ENCODE results near the gene CALCOCO1. TPM values are rescaled to one million over a fixed set of nuclear protein-coding genes. Genes with fewer than 3 reads are reported as not detected.

The CALCOCO1 gene
- total and polyA plus RNA-seq, 10 of the 15 experiments (the other 5 are each of a cell fraction or from before 2014, with no cell fraction given) = 2.8 to 55.9 (median 13.7) TPM

DNA sequence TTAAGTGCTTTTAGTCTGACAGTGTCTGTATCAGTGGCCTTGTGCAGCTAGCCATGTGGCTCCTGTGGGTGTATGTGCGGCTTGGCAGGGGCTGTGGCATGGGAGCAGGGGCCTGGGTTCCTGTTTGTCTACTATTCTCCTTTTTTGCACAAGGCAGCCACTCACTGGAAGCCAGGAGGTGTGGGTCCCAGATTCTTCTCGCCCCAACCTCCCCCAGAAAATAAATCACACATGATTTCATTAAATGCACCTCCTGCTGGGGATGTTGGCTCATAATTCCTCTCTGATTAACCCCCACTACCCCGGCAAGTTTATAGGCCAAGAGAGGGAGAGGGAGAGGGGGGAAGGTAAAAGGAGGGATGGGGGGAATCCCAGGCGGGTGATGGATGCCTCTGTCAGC lies 17.6 kb downstream of the CALCOCO1 start:
- SMC1A ChIA-PET (ENCODE audit: uncharacterized antibody, unreplicated experiment) = interaction anchor here (1.4 kb wide), 1 partner anchor 34 kb away, joined by 3 read pairs; no protein-coding TSS in a partner anchor
- ATAC-seq (no peak), DNase-seq (ENCODE audit: low read depth, low spot score) (no peak), FAIRE-seq (no peak)
- RAD21 ChIA-PET (ENCODE audit: unreplicated experiment) = interaction anchor here (3.1 kb wide), 1 partner anchor 34 kb away, joined by 17 read pairs; no protein-coding TSS in a partner anchor
- H2AFZ ChIP-seq (ENCODE audit: control insufficient read depth, low read depth, low read length) = no peak overlapping the region
- no peaks in the 10 kb centered on the region for H3K4me1 ChIP-seq (ENCODE audit: control insufficient read depth, insufficient read depth, low read length)
- intact Hi-C loops (cut with micrococcal nuclease; ENCODE audit: unreplicated experiment) = loop anchor here (10.0 kb wide), 2 partner anchors 275 to 505 kb away; partner anchors contain the start of gene HOXC10
- no peak overlapping the region for H3K9ac ChIP-seq (ENCODE audit: control insufficient read depth, insufficient read depth, low read length)
- H3K79me2 ChIP-seq (ENCODE audit: control insufficient read depth, insufficient read depth, low read length) = no peaks in the 10 kb centered on the region
- BruUV-seq (replicated peaks) = no TSS peak
- in situ Hi-C loops (cut with MboI) = no loop called here
- no peaks in the 10 kb centered on the region for H4K20me1 ChIP-seq (ENCODE audit: control insufficient read depth, insufficient read depth)
- CTCF ChIA-PET = interaction anchor here (0.8 to 6.9 kb wide), 4 partner anchors 21 to 166 kb away, joined by 3 to 101 read pairs (median 6); no protein-coding TSS in a partner anchor
- no peak overlapping the region for H3K27ac ChIP-seq (ENCODE audit: control insufficient read depth, insufficient read depth)
- TF ChIP-seq JUND (IDR thresholded peaks at IDR 0.05; ENCODE audit: low read depth, low read length) = no peak
- TF ChIP-seq, protein P1, sequence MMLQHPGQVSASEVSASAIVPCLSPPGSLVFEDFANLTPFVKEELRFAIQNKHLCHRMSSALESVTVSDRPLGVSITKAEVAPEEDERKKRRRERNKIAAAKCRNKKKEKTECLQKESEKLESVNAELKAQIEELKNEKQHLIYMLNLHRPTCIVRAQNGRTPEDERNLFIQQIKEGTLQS (IDR thresholded peaks at IDR 0.05; ENCODE audit: borderline replicate concordance, extremely low read depth, low read depth, low read length) = no peak
- TF ChIP-seq SUPT20H (IDR thresholded peaks at IDR 0.05; ENCODE audit: borderline replicate concordance, control insufficient read depth, low read depth, low read length) = no peak
- no peak for TF ChIP-seq NR2F1 (conservative IDR thresholded peaks at IDR 0.05)
- no peak for TF ChIP-seq GABPA (IDR thresholded peaks at IDR 0.05; ENCODE audit: low read depth)
- TF ChIP-seq, protein P2, sequence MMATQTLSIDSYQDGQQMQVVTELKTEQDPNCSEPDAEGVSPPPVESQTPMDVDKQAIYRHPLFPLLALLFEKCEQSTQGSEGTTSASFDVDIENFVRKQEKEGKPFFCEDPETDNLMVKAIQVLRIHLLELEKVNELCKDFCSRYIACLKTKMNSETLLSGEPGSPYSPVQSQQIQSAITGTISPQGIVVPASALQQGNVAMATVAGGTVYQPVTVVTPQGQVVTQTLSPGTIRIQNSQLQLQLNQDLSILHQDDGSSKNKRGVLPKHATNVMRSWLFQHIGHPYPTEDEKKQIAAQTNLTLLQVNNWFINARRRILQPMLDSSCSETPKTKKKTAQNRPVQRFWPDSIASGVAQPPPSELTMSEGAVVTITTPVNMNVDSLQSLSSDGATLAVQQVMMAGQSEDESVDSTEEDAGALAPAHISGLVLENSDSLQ (IDR thresholded peaks at IDR 0.05) = no peak
- TF ChIP-seq CHD4 (IDR thresholded peaks at IDR 0.05) = no peak
- no peak for TF ChIP-seq NR2C2 (IDR thresholded peaks at IDR 0.05; ENCODE audit: borderline replicate concordance, control insufficient read depth, insufficient read length, low read depth)
- no peak for TF ChIP-seq ZNF622 (IDR thresholded peaks at IDR 0.05)
- TF ChIP-seq PAX8 (IDR thresholded peaks at IDR 0.05) = no peak
- TF ChIP-seq, protein P3, sequence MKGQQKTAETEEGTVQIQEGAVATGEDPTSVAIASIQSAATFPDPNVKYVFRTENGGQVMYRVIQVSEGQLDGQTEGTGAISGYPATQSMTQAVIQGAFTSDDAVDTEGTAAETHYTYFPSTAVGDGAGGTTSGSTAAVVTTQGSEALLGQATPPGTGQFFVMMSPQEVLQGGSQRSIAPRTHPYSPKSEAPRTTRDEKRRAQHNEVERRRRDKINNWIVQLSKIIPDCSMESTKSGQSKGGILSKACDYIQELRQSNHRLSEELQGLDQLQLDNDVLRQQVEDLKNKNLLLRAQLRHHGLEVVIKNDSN (IDR thresholded peaks at IDR 0.05; ENCODE audit: borderline replicate concordance, extremely low read length, insufficient read depth, low read depth, low read length) = no peak
- no peak for TF ChIP-seq KAT2A (conservative IDR thresholded peaks at IDR 0.05; ENCODE audit: control insufficient read depth, low read depth, low read length)
- TF ChIP-seq CHD1 (IDR thresholded peaks at IDR 0.05; ENCODE audit: low read depth, low read length) = no peak
- TF ChIP-seq YY1 (IDR thresholded peaks at IDR 0.05; ENCODE audit: low read depth, low read length) = no peak
- no peak for TF ChIP-seq SIX5 (IDR thresholded peaks at IDR 0.05; ENCODE audit: low read depth, low read length, severe bottlenecking)
- no peak for TF ChIP-seq HDGF (IDR thresholded peaks at IDR 0.05)
- TF ChIP-seq, protein P4, sequence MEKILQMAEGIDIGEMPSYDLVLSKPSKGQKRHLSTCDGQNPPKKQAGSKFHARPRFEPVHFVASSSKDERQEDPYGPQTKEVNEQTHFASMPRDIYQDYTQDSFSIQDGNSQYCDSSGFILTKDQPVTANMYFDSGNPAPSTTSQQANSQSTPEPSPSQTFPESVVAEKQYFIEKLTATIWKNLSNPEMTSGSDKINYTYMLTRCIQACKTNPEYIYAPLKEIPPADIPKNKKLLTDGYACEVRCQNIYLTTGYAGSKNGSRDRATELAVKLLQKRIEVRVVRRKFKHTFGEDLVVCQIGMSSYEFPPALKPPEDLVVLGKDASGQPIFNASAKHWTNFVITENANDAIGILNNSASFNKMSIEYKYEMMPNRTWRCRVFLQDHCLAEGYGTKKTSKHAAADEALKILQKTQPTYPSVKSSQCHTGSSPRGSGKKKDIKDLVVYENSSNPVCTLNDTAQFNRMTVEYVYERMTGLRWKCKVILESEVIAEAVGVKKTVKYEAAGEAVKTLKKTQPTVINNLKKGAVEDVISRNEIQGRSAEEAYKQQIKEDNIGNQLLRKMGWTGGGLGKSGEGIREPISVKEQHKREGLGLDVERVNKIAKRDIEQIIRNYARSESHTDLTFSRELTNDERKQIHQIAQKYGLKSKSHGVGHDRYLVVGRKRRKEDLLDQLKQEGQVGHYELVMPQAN (conservative IDR thresholded peaks at IDR 0.05) = no peak
- no peak overlapping the region for H3K4me3 ChIP-seq
- H3K36me3 ChIP-seq (ENCODE audit: control insufficient read depth in 2 of 2, insufficient read depth in 2 of 2, low read length in 1 of 2) = no peaks in the 10 kb centered on the region
- H3K9me3 ChIP-seq (replicated peaks; ENCODE audit: control insufficient read depth, insufficient read depth, low read length) = no peaks in the 10 kb centered on the region
- H3K27me3 ChIP-seq (replicated peaks in 1 of 2; ENCODE audit: control insufficient read depth in 2 of 2, insufficient read depth in 2 of 2, low read length in 1 of 2) = peaks cover 0 to 6% of the 10 kb centered on the region in 2 experiments; a peak in 1 of 4 replicates
- 33% methylated on average over 3 of the region's 4 CpGs for WGBS (ENCODE audit: insufficient coverage, insufficient replicate concordance, low lambda C conversion rate, missing lambda C conversion rate)
- H3K4me2 ChIP-seq (ENCODE audit: control insufficient read depth, insufficient read depth) = no peak overlapping the region
- POLR2A ChIA-PET = no interaction called here

Data from GM12878 (cell line).